Kidney (tissue), 14 donors: ENCODE results near the gene TMEM220. TPM values are rescaled to one million over a fixed set of nuclear protein-coding genes. Genes with fewer than 3 reads are reported as not detected.

Experiments
- DNase-seq, 5 donors: peaks; one replicate each; pipeline ENCODE4 v3.0.0-alpha.2; 2013 to 2020
- FAIRE-seq: peaks from 2 replicates; lab custom pipeline; 2012; peaks lifted over from hg19 to GRCh38; lab: Jason Lieb, UNC
- H3K27ac ChIP-seq, 2 donors: one replicate each; pipeline ENCODE4 v1.7.0; 2013; ENCODE audit warnings: low read depth in 2 of 2, low read length in 2 of 2, inconsistent platforms in 1 of 2
- H3K27me3 ChIP-seq: one replicate; pipeline ENCODE4 v1.7.1; 2013; ENCODE audit warnings: low read length, inconsistent platforms; ENCODE audit not compliant: control insufficient read depth, insufficient read depth
- H3K36me3 ChIP-seq, 3 donors: one replicate each; pipeline versions ENCODE4 v1.7.0 to v1.7.1; 2013; ENCODE audit warnings: low read length in 3 of 3, control low read depth in 1 of 3, inconsistent platforms in 1 of 3; ENCODE audit not compliant: insufficient read depth in 3 of 3, control insufficient read depth in 2 of 3
- H3K4me1 ChIP-seq, 3 donors: one replicate each; pipeline versions ENCODE4 v1.7.0 to v1.7.1; 2013; ENCODE audit warnings: low read length in 3 of 3, inconsistent platforms in 1 of 3, low read depth in 1 of 3; ENCODE audit not compliant: control insufficient read depth in 2 of 3, insufficient read depth in 2 of 3
- H3K4me3 ChIP-seq, 3 donors: one replicate each; pipeline versions ENCODE4 v1.7.0 to v1.8.1; 2013; ENCODE audit warnings: low read length in 3 of 3, control low read depth in 1 of 3, inconsistent platforms in 1 of 3
- H3K9ac ChIP-seq, 3 donors: one replicate each; pipeline versions ENCODE4 v1.7.0 to v1.7.1; 2013; ENCODE audit warnings: low read length in 3 of 3, control low read depth in 1 of 3, inconsistent platforms in 1 of 3
- H3K9me3 ChIP-seq, 3 donors: one replicate each; pipeline versions ENCODE4 v1.7.0 to v1.7.1; 2013; ENCODE audit warnings: low read length in 3 of 3, control low read depth in 1 of 3, inconsistent platforms in 1 of 3; ENCODE audit not compliant: control insufficient read depth in 2 of 3, insufficient read depth in 1 of 3
- intact Hi-C: fragments of 100-400 bp; cut with DNase I; formaldehyde crosslinking; loops from one replicate; pipeline ENCODE4 v1.11.1; 2022
- polyA plus RNA-seq: library from polyadenylated mRNA; stranded (reverse); fragments of 350-450 nt; fragmentation: Illumina TruSeq; extraction: RNeasy Lipid Tissue Mini Kit (QIAGEN cat#74804); gene quantifications from one replicate; pipeline ENCODE4 v1.2.3, GENCODE V29; 2014; ENCODE audit warnings: low read depth, low replicate concordance; ENCODE audit not compliant: insufficient read depth
- total RNA-seq: library from RNA; stranded (reverse); fragmentation: NEBNext Ultra II Directional; extraction: Animal tissue kit (Norgen Biotek cat#: 25700); gene quantifications from one replicate; pipeline ENCODE4 v1.2.1, GENCODE V29; 2021
- TF ChIP-seq, protein P1 (sequence below): IDR thresholded peaks from 3 replicates; pipeline ENCODE4 v1.5.1; 2012; ENCODE audit warnings: mild to moderate bottlenecking, moderate library complexity, borderline replicate concordance; ENCODE audit not compliant: insufficient read depth; ENCODE audit errors: extremely low read depth
- donor health status: control.
- donor health status: control.
- donor health status: control.
- donor health status: control.
- donor health status: control.
- donor health status: DM: yes; HTN: yes; CAD: no.
- donor health status: Normal renal cell carcinoma (clear cell type).

Gene TMEM220
- total and polyA plus RNA-seq, 2 donors from 2014 or later, result 13.3 to 16.4 TPM

DNA sequence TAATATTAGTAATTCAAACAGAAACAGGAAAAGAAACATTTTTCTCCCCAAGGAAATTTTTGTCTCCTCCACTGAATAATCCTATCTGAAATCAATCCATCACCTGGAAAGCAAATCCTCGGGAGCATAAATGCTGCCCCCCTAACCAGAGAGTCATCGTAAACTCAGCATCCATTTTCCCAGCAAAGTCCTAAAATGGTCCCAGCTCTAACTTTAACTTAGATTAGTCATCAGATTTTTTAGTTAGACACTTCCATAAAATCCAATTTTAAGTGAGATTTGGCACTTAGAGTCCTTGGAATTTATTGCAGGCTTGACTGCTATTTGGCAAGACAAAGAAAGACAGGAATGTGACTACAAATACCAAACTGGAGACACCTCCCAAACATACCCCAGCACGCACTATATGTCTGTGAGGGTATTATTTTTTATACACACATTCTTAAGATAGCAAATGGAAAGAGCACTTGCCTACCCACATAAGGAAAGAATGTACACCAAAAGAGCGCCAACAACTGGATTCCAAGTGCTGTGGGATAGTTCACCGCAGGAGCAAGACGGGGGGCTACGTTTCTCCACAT, 47.9 kb downstream of the TMEM220 start:
- no peak overlapping the region for H3K9ac ChIP-seq
- no peak overlapping the region for H3K4me3 ChIP-seq
- TF ChIP-seq, protein P1, sequence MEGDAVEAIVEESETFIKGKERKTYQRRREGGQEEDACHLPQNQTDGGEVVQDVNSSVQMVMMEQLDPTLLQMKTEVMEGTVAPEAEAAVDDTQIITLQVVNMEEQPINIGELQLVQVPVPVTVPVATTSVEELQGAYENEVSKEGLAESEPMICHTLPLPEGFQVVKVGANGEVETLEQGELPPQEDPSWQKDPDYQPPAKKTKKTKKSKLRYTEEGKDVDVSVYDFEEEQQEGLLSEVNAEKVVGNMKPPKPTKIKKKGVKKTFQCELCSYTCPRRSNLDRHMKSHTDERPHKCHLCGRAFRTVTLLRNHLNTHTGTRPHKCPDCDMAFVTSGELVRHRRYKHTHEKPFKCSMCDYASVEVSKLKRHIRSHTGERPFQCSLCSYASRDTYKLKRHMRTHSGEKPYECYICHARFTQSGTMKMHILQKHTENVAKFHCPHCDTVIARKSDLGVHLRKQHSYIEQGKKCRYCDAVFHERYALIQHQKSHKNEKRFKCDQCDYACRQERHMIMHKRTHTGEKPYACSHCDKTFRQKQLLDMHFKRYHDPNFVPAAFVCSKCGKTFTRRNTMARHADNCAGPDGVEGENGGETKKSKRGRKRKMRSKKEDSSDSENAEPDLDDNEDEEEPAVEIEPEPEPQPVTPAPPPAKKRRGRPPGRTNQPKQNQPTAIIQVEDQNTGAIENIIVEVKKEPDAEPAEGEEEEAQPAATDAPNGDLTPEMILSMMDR, result no peak
- H3K27ac ChIP-seq, result no peak overlapping the region
- intact Hi-C loops, result no loop called here
- peaks cover 0 to 4% (median 0%) of the 10 kb centered on the region in 3 donors for H3K4me1 ChIP-seq
- peak in 1 of 5 donors; percentile 50 for DNase-seq
- no peaks in the 10 kb centered on the region for H3K9me3 ChIP-seq
- FAIRE-seq, result no peak
- no peaks in the 10 kb centered on the region for H3K27me3 ChIP-seq
- peaks cover 5 to 38% (median 17%) of the 10 kb centered on the region in 3 donors for H3K36me3 ChIP-seq

DNA sequence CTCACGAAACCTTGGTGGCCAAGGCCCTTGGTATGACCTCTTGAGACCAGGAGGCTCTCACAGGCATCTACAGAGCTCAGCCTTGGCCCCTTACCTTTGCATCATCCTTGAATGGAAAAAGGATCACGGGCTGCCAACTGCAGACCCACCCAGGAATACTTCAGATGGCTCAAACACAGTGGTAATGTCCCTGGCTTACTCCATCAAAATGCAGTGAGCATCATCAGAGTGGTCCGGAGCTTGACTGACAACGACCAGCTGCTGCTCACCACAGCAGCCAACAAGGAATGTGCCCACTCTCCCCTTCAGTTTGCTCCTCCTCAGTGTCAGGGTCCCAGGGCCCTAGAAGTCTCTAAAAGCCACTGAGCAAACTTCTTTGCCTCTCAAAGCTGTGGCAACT, 55.1 kb downstream of the TMEM220 start:
- TF ChIP-seq, protein P1, result no peak
- no peak for FAIRE-seq

GRCh38 chr17:10673312-10673711, 56.5 kb downstream of the TMEM220 start:
- TF ChIP-seq, protein P1, result no peak
- Histone ChIP-seq H3K9ac (no peak overlapping the region), H3K4me3 (no peak overlapping the region), H3K4me1 (no peaks in the 10 kb centered on the region), H3K36me3 (peaks cover 0 to 6% (median 3%) of the 10 kb centered on the region in 3 donors), H3K27ac (no peak overlapping the region), H3K9me3 (no peaks in the 10 kb centered on the region), H3K27me3 (no peaks in the 10 kb centered on the region)
- DNase-seq (no peak), FAIRE-seq (no peak)
- intact Hi-C loops, result no loop called here

More for the DNA sequence above, 55.1 kb downstream of the TMEM220 start:
- Histone ChIP-seq H3K27me3 (no peaks in the 10 kb centered on the region), H3K27ac (no peak overlapping the region), H3K9ac (no peak overlapping the region), H3K4me1 (no peaks in the 10 kb centered on the region), H3K36me3 (peaks cover 0 to 6% (median 5%) of the 10 kb centered on the region in 3 donors), H3K4me3 (no peak overlapping the region), H3K9me3 (no peaks in the 10 kb centered on the region)
- no peak for DNase-seq
- intact Hi-C loops, result no loop called here

- intact Hi-C loops, result no loop called here
These were observed 61.0 kb downstream of the TMEM220 start for GRCh38 chr17:10668775-10669174.

More at GRCh38 chr17:10668775-10669174, 61.0 kb downstream of the TMEM220 start:
- Histone ChIP-seq H3K36me3 (no peaks in the 10 kb centered on the region), H3K9me3 (no peaks in the 10 kb centered on the region), H3K4me3 (no peak overlapping the region), H3K4me1 (no peaks in the 10 kb centered on the region), H3K9ac (no peak overlapping the region), H3K27ac (no peak overlapping the region), H3K27me3 (no peaks in the 10 kb centered on the region)
- DNase-seq (no peak), FAIRE-seq (no peak)
- TF ChIP-seq, protein P1, result no peak
